SU-DHL-6 (cell line): Measurements from ENCODE around the gene PTPN6.

ENCODE experiments used
- CTCF ChIP-seq: fragments of 200-600 bp; sonication (generic); IDR thresholded peaks from one replicate; pipeline ENCODE4 v1.5.1; 2017; ENCODE audit warnings: antibody characterized with exemption, mild to moderate bottlenecking, low read length, moderate library complexity; ENCODE audit not compliant: insufficient read depth, poor library complexity, severe bottlenecking
- EZH2phosphoT487 ChIP-seq: fragments of 200-600 bp; sonication (generic), shearing (Covaris generic); conservative IDR thresholded peaks from 2 replicates; pipeline ENCODE4 v1.6.1; 2018; ENCODE audit warnings: mild to moderate bottlenecking, antibody characterized with exemption, low read length, moderate library complexity, mixed read lengths

- TF ChIP-seq CTCF (no peak), EZH2phosphoT487 (no peak)
Measured at GRCh38 chr12:6914246-6914946, 36.8 kb upstream of the PTPN6 start, which contains the start of gene ENO2.
